HG03565 (cell line): ENCODE measurements around the gene CAPN11.
"Not testable (repeated sequence)": the region's sequence is repeated elsewhere in the genome, so short reads cannot be mapped to it uniquely, and the experiment has no call there.

Experiments used
- ATAC-seq: cut with Tn5 transposase; IDR thresholded peaks from one replicate; pipeline ENCODE4 v1.9.1; 2021; ENCODE audit warnings: mild to moderate bottlenecking, moderate library complexity; ENCODE audit not compliant: unreplicated experiment

The CAPN11 gene

GRCh38 chr6:44225579-44226325 is 67.1 kb downstream of the CAPN11 start:
- no peak for ATAC-seq

- ATAC-seq: no peak
These were observed 67.9 kb downstream of the CAPN11 start for GRCh38 chr6:44226368-44227147.

- ATAC-seq: no peak
These were observed 68.7 kb downstream of the CAPN11 start for GRCh38 chr6:44227148-44227793.

- no peak for ATAC-seq
These were observed 69.4 kb downstream of the CAPN11 start for GRCh38 chr6:44228031-44228430.

- ATAC-seq: no peak
These were observed 69.8 kb downstream of the CAPN11 start for GRCh38 chr6:44228433-44228832.

GRCh38 chr6:44228836-44229235 is 70.2 kb downstream of the CAPN11 start:
- no peak for ATAC-seq

GRCh38 chr6:44229376-44230033 is 70.9 kb downstream of the CAPN11 start:
- no peak for ATAC-seq

- ATAC-seq: no peak
These were observed 71.5 kb downstream of the CAPN11 start for GRCh38 chr6:44230034-44230675.

GRCh38 chr6:44231426-44231825 is 72.8 kb downstream of the CAPN11 start:
- not testable (repeated sequence) for ATAC-seq

- no peak for ATAC-seq
These were observed 74.3 kb downstream of the CAPN11 start for GRCh38 chr6:44232676-44233566.

- ATAC-seq: no peak
These were observed 75.0 kb downstream of the CAPN11 start for GRCh38 chr6:44233567-44234100.
